ENCODE results near the gene FAM120A. TPM values are rescaled to one million over a fixed set of nuclear protein-coding genes. Genes with fewer than 3 reads are reported as not detected.

FAM120A gene
- total RNA-seq, 2 donors from 2014 or later = 86.3 to 90.6 TPM

DNA sequence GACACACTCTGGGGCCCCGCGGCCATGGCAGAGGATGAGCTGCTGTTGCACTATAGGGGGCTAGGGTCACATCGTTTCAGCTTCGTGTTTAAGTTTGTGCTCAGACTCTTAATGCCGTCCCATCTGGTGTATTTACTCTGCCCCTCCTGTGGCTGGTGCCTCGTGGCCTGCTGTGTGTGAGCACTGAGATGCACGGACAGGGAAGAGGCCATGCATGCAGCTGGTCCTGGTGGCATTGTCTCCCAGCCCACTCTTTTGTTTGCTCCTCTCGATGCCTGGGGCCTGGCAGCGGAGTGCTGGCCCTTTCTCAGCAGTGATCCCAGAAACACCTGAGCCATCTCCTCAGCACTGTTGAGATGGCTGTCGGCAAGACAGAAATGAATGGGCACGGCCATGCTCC lies 94.9 kb downstream of the FAM120A start:
- WGBS = 91% methylated on average over 11 of the region's 11 CpGs
- no peak for DNase-seq (ENCODE audit: low spot score)
- TF ChIP-seq POLR2A (IDR thresholded peaks at IDR 0.05) (no peak), POLR2AphosphoS5 (IDR thresholded peaks at IDR 0.05) (no peak)
- TF ChIP-seq, protein P1, sequence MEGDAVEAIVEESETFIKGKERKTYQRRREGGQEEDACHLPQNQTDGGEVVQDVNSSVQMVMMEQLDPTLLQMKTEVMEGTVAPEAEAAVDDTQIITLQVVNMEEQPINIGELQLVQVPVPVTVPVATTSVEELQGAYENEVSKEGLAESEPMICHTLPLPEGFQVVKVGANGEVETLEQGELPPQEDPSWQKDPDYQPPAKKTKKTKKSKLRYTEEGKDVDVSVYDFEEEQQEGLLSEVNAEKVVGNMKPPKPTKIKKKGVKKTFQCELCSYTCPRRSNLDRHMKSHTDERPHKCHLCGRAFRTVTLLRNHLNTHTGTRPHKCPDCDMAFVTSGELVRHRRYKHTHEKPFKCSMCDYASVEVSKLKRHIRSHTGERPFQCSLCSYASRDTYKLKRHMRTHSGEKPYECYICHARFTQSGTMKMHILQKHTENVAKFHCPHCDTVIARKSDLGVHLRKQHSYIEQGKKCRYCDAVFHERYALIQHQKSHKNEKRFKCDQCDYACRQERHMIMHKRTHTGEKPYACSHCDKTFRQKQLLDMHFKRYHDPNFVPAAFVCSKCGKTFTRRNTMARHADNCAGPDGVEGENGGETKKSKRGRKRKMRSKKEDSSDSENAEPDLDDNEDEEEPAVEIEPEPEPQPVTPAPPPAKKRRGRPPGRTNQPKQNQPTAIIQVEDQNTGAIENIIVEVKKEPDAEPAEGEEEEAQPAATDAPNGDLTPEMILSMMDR (IDR thresholded peaks at IDR 0.05) = no peak

GRCh38 chr9:93549611-93550010 lies 98.1 kb downstream of the FAM120A start:
- TF ChIP-seq, protein P1 (IDR thresholded peaks at IDR 0.05) = no peak
- TF ChIP-seq POLR2AphosphoS5 (IDR thresholded peaks at IDR 0.05) = peak; percentile 29
- intact Hi-C loops (cut with DNase I) = no loop called here
- WGBS = 21% methylated on average over 5 of the region's 5 CpGs
- no peaks in the 10 kb centered on the region for H3K4me1 ChIP-seq (replicated peaks)
- no peaks in the 10 kb centered on the region for H3K9me3 ChIP-seq
- no peak overlapping the region for H3K4me3 ChIP-seq
- no peaks in the 10 kb centered on the region for H3K36me3 ChIP-seq
- H3K27me3 ChIP-seq (replicated peaks; ENCODE audit: insufficient read depth) = no peaks in the 10 kb centered on the region
- no peak overlapping the region for H3K27ac ChIP-seq
- no peak for DNase-seq (ENCODE audit: low spot score)

More for the DNA sequence above, 94.9 kb downstream of the FAM120A start:
- H3K4me1 ChIP-seq (replicated peaks) = no peaks in the 10 kb centered on the region
- H3K9me3 ChIP-seq = no peaks in the 10 kb centered on the region
- H3K27ac ChIP-seq = no peak overlapping the region
- intact Hi-C loops (cut with DNase I) = no loop called here
- no peaks in the 10 kb centered on the region for H3K36me3 ChIP-seq
- no peaks in the 10 kb centered on the region for H3K27me3 ChIP-seq (replicated peaks; ENCODE audit: insufficient read depth)
- H3K4me3 ChIP-seq = no peak overlapping the region

GRCh38 chr9:93552923-93553322 lies 101.4 kb downstream of the FAM120A start:
- TF ChIP-seq, protein P1 (IDR thresholded peaks at IDR 0.05) = no peak
- TF ChIP-seq POLR2A (IDR thresholded peaks at IDR 0.05) (no peak), POLR2AphosphoS5 (IDR thresholded peaks at IDR 0.05) (no peak)
- DNase-seq (ENCODE audit: low spot score) = no peak
- intact Hi-C loops (cut with DNase I) = no loop called here
- Histone ChIP-seq H3K4me3 (no peak overlapping the region), H3K4me1 (replicated peaks) (no peaks in the 10 kb centered on the region), H3K27me3 (replicated peaks; ENCODE audit: insufficient read depth) (no peaks in the 10 kb centered on the region), H3K36me3 (peaks cover 0 to 3% of the 10 kb centered on the region in 2 donors), H3K27ac (no peak overlapping the region), H3K9me3 (no peaks in the 10 kb centered on the region)
- 100% methylated on average over 1 of the region's 1 CpG for WGBS

GRCh38 chr9:93555370-93555769 lies 103.9 kb downstream of the FAM120A start:
- H3K27ac ChIP-seq = no peak overlapping the region
- WGBS = 76% methylated on average over 4 of the region's 4 CpGs
- no peaks in the 10 kb centered on the region for H3K9me3 ChIP-seq
- DNase-seq (ENCODE audit: low spot score) = no peak
- TF ChIP-seq POLR2AphosphoS5 (IDR thresholded peaks at IDR 0.05) (no peak), POLR2A (IDR thresholded peaks at IDR 0.05) (no peak)
- TF ChIP-seq, protein P1 (IDR thresholded peaks at IDR 0.05) = no peak
- peaks cover 0 to 9% of the 10 kb centered on the region in 2 donors for H3K36me3 ChIP-seq
- no peaks in the 10 kb centered on the region for H3K27me3 ChIP-seq (replicated peaks; ENCODE audit: insufficient read depth)
- no peaks in the 10 kb centered on the region for H3K4me1 ChIP-seq (replicated peaks)
- intact Hi-C loops (cut with DNase I) = no loop called here
- H3K4me3 ChIP-seq = no peak overlapping the region

GRCh38 chr9:93557366-93558137 lies 106.1 kb downstream of the FAM120A start:
- Histone ChIP-seq H3K27ac (no peak overlapping the region), H3K36me3 (peaks cover 0 to 9% of the 10 kb centered on the region in 2 donors), H3K27me3 (replicated peaks; ENCODE audit: insufficient read depth) (no peaks in the 10 kb centered on the region), H3K9me3 (no peaks in the 10 kb centered on the region), H3K4me1 (replicated peaks) (no peaks in the 10 kb centered on the region), H3K4me3 (no peak overlapping the region)
- DNase-seq (ENCODE audit: low spot score) = no peak
- TF ChIP-seq POLR2AphosphoS5 (IDR thresholded peaks at IDR 0.05) (no peak), POLR2A (IDR thresholded peaks at IDR 0.05) (no peak)
- TF ChIP-seq, protein P1 (IDR thresholded peaks at IDR 0.05) = no peak
- WGBS = 81% methylated on average over 15 of the region's 15 CpGs
- intact Hi-C loops (cut with DNase I) = no loop called here

Data from prostate gland (tissue), 2 donors.